ENCODE data around the gene MYCBPAP. TPM values are rescaled to one million over a fixed set of nuclear protein-coding genes. Genes with fewer than 3 reads are reported as not detected.
A peak's percentile ranks its signal among the peaks of the same experiment; 100 is the strongest.

MYCBPAP gene
- total and polyA plus RNA-seq, 2 donors (not counting 1 experiment from before 2014, with no cell fraction given), result 0.16 to 3.0 TPM

- H4K20me1 ChIP-seq (ENCODE audit: control insufficient read depth, extremely low read depth, insufficient read depth, low read length), result no peaks in the 10 kb centered on the region
- no peak overlapping the region for H3K4me3 ChIP-seq (replicated peaks in 1 of 4; ENCODE audit: control extremely low read depth in 1 of 4, insufficient read depth in 1 of 4, low read depth in 3 of 4, low read length in 4 of 4)
- no peaks in the 10 kb centered on the region for H3K79me2 ChIP-seq (ENCODE audit: control insufficient read depth, insufficient read depth, low read length)
- no peaks in the 10 kb centered on the region for H3K27me3 ChIP-seq (ENCODE audit: control insufficient read depth, insufficient read depth, low read length)
- TF ChIP-seq EZH2 (IDR thresholded peaks at IDR 0.05; ENCODE audit: low read length, missing control alignments) (no peak), CTCF (conservative IDR thresholded peaks at IDR 0.05 in 1 of 2, IDR thresholded peaks at IDR 0.05 in 1 of 2; ENCODE audit: low read depth in 1 of 2, low read length in 2 of 2) (no peak)
- DNase-seq (ENCODE audit: low read depth in 2 of 2), result no peak
- no peaks in the 10 kb centered on the region for H3K36me3 ChIP-seq (ENCODE audit: control insufficient read depth, insufficient read depth, low read length)
- H3K27ac ChIP-seq (ENCODE audit: insufficient read depth, low read length), result no peak overlapping the region
- H3K4me1 ChIP-seq (ENCODE audit: control insufficient read depth, extremely low read depth, insufficient read depth, low read length), result peaks cover 7% of the 10 kb centered on the region
- no peak overlapping the region for H3K4me2 ChIP-seq (ENCODE audit: extremely low read depth, insufficient read depth, low read length)
- no peak overlapping the region for H3K9ac ChIP-seq (ENCODE audit: insufficient read depth, low read length)
- H3K9me3 ChIP-seq (ENCODE audit: control insufficient read depth, insufficient read depth, low read depth, low read length), result no peaks in the 10 kb centered on the region
- no peak overlapping the region for H2AFZ ChIP-seq (ENCODE audit: low read length)
Measured at GRCh38 chr17:50539762-50540559, 31.7 kb downstream of the MYCBPAP start.

GRCh38 chr17:50540560-50541401, 32.5 kb downstream of the MYCBPAP start:
- Histone ChIP-seq H3K79me2 (ENCODE audit: control insufficient read depth, insufficient read depth, low read length) (no peaks in the 10 kb centered on the region), H3K4me2 (ENCODE audit: extremely low read depth, insufficient read depth, low read length) (no peak overlapping the region), H3K36me3 (ENCODE audit: control insufficient read depth, insufficient read depth, low read length) (no peaks in the 10 kb centered on the region), H2AFZ (ENCODE audit: low read length) (no peak overlapping the region), H3K9ac (ENCODE audit: insufficient read depth, low read length) (no peak overlapping the region), H3K4me1 (ENCODE audit: control insufficient read depth, extremely low read depth, insufficient read depth, low read length) (peaks cover 7% of the 10 kb centered on the region), H3K27me3 (ENCODE audit: control insufficient read depth, insufficient read depth, low read length) (no peaks in the 10 kb centered on the region), H4K20me1 (ENCODE audit: control insufficient read depth, extremely low read depth, insufficient read depth, low read length) (no peaks in the 10 kb centered on the region), H3K27ac (ENCODE audit: insufficient read depth, low read length) (no peak overlapping the region), H3K4me3 (replicated peaks in 1 of 4; ENCODE audit: control extremely low read depth in 1 of 4, insufficient read depth in 1 of 4, low read depth in 3 of 4, low read length in 4 of 4) (no peak overlapping the region), H3K9me3 (ENCODE audit: control insufficient read depth, insufficient read depth, low read depth, low read length) (no peaks in the 10 kb centered on the region)
- TF ChIP-seq EZH2 (IDR thresholded peaks at IDR 0.05; ENCODE audit: low read length, missing control alignments) (no peak), CTCF (conservative IDR thresholded peaks at IDR 0.05 in 1 of 2, IDR thresholded peaks at IDR 0.05 in 1 of 2; ENCODE audit: low read depth in 1 of 2, low read length in 2 of 2) (no peak)
- no peak for DNase-seq (ENCODE audit: low read depth in 2 of 2)

- H3K27ac ChIP-seq (ENCODE audit: insufficient read depth, low read length), result no peak overlapping the region
Measured at GRCh38 chr17:50541402-50541715, 33.1 kb downstream of the MYCBPAP start.

More at GRCh38 chr17:50541402-50541715, 33.1 kb downstream of the MYCBPAP start:
- H3K27me3 ChIP-seq (ENCODE audit: control insufficient read depth, insufficient read depth, low read length), result no peaks in the 10 kb centered on the region
- TF ChIP-seq EZH2 (IDR thresholded peaks at IDR 0.05; ENCODE audit: low read length, missing control alignments) (no peak), CTCF (conservative IDR thresholded peaks at IDR 0.05 in 1 of 2, IDR thresholded peaks at IDR 0.05 in 1 of 2; ENCODE audit: low read depth in 1 of 2, low read length in 2 of 2) (no peak)
- no peaks in the 10 kb centered on the region for H3K36me3 ChIP-seq (ENCODE audit: control insufficient read depth, insufficient read depth, low read length)
- H3K9me3 ChIP-seq (ENCODE audit: control insufficient read depth, insufficient read depth, low read depth, low read length), result no peaks in the 10 kb centered on the region
- H2AFZ ChIP-seq (ENCODE audit: low read length), result peak overlapping the region; percentile 82
- H3K4me1 ChIP-seq (ENCODE audit: control insufficient read depth, extremely low read depth, insufficient read depth, low read length), result peaks cover 7% of the 10 kb centered on the region
- peak overlapping the region; percentile 88 for H3K4me2 ChIP-seq (ENCODE audit: extremely low read depth, insufficient read depth, low read length)
- H3K79me2 ChIP-seq (ENCODE audit: control insufficient read depth, insufficient read depth, low read length), result no peaks in the 10 kb centered on the region
- H3K4me3 ChIP-seq (replicated peaks in 1 of 4; ENCODE audit: control extremely low read depth in 1 of 4, insufficient read depth in 1 of 4, low read depth in 3 of 4, low read length in 4 of 4), result peak overlapping the region; percentile 24 to 61 (median 47)
- H3K9ac ChIP-seq (ENCODE audit: insufficient read depth, low read length), result no peak overlapping the region
- no peak for DNase-seq (ENCODE audit: low read depth in 2 of 2)
- H4K20me1 ChIP-seq (ENCODE audit: control insufficient read depth, extremely low read depth, insufficient read depth, low read length), result no peaks in the 10 kb centered on the region
